Ramos (cell line): ENCODE measurements around the gene NEUROD2.
"Not testable (repeated sequence)": the region's sequence is repeated elsewhere in the genome, so short reads cannot be mapped to it uniquely, and the experiment has no call there.

Experiments used
- in situ Hi-C: fragments of 300-500 bp; cut with MboI; formaldehyde crosslinking; loops from one replicate; pipeline ENCODE4 v1.14.3; 2022; ENCODE audit warnings: low sequenced_read_pairs; ENCODE audit not compliant: unreplicated experiment

Gene NEUROD2

DNA sequence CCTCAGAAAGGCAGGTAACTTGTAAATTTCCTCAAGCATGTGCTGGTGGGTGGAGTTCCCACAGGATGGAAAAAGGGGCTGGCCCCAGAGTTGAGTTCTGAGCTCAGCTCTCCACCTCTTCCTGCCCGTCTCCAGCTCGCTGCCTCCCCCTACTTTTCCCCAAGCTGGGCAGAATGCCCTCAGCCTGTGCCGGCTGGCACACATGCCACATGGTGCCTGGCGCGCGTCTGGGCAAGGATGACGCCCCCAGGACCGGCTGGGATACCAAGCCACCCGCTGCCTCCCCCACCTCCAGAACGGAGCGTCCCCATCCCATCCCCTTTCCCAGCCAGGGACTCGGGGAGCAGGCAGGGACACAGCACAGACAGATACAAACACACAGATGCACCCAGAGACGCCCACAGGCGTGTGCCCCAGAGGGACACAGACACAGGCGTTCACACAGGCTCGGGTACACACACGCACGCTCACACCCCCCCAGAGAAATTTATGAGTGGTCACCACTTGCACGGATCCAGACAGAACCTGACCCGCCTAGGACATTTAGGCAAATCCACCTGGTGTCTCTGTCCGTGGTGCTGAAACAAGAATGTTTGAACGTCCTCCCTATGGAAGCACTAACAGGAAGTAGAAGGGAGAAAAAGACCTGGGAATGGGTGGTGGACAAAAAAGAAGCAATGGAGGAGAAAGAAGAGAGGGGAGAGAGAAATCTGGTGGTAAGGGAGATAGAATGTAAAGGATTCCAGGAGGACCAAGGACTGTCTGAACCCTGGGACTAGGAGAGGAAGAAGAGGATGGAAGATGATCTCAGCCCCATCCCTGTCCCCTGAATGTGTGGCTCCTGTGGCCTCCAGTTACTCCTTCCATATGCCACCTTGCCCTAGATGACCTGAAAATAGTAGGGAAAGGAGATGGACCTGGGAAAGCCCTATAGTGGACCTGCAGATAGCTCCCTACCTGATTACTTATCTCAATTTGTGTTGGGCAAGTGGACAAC, 15.5 kb downstream of the NEUROD2 start:
- in situ Hi-C loops = no loop called here

DNA sequence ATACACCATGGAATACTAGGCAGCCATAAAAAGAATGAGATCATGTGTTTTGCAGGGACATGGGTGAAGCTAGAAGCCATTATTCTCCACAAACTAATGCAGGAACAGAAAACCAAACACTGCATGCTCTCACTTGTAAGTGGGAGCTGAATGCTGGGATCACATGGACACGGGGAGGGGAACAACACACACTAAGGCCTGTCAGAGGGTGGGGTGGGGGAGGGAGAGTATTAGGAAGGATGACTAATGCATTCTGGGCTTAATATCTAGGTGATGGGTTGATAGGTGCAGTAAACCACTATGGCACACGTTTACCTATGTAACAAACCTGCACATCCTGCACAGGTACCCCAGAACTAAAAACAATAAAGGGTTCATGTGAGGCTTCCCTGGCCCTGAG, 17.5 kb downstream of the NEUROD2 start:
- in situ Hi-C loops = not testable (repeated sequence)

DNA sequence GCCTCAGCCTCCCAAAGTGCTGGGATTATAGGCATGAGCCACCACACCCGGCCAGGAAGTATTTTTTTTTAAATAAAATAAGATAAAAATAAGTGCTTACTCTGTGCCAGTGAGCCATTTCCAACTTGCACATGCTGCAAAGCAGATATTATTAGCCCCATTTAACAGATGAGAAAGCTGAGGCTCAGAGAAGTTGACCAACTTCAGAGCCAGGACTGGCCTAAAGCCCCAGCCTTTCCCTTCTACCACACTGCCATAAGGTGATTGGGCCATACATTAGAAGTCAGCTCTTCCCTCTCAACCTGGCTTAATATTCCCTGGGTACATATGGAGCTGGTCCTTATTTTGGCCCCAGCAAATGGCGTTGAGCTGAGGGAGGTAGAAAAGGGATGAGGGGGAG, 25.1 kb downstream of the NEUROD2 start:
- in situ Hi-C loops = no loop called here

DNA sequence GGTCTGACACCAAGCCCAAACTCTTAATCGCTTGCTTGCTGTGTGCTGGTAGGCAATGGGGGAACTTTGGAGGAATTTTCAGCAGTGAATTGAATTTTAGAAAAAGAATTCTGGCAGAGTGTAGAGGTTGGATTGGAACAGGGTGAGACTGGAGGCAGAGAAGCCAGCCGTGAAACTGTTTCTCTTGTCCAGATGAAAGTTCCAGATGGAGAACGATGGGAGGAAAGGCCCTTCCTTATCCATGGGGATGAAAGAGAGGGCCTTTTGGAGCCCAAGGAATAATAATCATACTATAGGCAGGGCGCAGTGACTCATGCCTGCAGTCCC, 26.0 kb downstream of the NEUROD2 start:
- in situ Hi-C loops = no loop called here

DNA sequence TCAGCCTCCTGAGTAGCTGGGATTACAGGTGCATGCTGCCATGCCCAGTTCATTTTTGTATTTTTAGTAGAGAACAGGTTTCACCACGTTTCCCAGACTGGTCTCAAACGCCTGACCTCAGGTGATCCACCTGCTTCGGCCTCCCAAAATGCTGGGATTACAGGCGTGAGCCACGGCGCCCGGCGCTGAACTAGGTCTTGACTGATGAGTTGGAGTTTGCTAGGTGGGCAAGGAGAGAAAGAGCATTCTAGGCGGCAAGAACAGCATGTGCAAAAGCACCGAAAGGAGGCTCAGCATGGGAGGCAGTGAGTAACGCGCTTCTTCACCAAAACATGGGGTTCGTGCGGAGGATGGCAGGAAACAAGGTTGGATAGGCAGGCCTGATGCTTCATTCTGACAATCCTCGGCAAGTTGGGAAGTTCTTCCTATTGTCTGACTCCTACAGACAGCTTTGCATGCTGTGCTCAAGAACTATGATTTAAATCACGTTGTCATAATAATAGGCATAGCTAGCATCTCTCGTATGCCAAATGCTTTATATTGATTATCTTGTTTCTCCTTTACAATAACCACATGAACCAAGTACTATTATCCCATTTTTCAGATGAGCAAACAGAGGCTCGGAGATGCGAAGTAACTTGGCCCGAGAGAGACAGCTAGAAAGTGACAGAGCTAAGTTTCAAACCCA, 26.5 kb downstream of the NEUROD2 start:
- in situ Hi-C loops = no loop called here

DNA sequence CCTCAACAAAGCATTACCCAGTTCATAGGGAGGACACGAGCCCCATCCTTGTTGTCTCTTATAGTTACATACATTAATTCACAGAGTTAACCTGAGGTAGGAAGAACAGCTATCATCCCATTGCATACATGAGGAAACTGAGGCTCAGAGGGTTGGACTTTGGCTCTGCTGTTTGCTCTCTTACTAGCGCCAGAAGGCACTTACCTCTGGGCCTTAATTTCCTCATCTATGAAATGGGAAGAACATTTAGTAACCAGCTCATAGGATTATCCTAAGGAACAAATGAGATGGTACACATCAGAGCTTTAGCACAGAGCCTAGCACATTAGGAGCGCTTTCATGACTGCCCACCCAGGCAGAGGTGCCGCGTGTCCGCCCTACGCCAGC, 27.6 kb downstream of the NEUROD2 start:
- in situ Hi-C loops = no loop called here

DNA sequence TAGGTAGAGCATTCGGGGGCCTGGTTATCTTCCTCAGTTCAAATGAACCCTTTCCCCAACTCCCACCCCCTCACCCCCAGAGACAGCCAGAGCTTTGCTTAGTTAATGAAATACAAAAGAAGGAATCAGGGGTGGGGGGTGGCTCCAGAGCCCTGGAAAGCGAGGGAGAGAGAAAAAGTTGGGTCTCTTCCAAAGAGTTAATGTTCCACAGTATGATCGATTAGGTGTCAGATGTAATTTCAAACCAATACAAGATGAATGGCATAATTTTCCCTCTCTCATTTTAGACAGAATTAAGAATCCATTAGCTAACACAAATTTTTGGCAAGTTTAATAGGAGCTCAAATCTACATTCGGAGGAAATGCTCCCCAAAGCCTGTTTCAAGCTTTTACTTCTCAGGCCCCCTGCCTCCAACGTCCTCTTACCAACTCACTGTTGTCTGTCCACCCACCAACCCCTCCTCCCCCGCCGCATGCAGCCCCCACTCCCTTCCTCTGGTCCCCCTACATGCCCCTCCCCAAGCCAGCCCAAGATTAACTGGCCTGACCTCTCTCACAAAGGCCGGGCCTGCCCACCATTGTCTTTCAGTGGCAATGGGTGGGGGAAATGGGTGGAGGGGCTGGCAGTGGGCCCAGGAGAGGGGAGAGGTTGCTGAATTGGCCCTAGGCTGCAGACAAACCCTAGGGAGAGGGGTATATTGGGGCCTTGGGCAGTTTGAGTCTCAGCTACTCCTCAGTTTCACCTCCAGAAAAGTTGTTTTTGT, 28.2 kb downstream of the NEUROD2 start:
- in situ Hi-C loops = no loop called here

DNA sequence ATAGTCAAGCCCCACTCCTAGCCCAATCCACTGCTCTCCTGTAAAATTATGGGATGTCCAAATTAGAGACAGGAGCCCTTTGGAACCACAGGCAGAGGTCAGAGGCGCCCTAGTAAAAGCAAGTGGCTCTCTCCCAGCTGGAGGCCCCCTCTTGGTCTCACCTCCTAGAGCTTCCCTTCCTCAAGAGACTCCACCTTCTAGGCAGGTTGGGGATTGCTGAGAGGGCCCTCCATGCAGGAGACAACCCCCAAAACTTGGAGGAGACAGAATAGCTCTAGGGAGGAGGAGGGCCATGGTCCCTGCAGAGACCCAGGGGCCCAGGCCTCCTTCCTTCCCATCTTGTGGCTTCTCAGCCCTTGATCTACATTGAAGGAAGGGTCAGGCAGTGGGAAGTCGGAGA, 29.4 kb downstream of the NEUROD2 start:
- in situ Hi-C loops = no loop called here

DNA sequence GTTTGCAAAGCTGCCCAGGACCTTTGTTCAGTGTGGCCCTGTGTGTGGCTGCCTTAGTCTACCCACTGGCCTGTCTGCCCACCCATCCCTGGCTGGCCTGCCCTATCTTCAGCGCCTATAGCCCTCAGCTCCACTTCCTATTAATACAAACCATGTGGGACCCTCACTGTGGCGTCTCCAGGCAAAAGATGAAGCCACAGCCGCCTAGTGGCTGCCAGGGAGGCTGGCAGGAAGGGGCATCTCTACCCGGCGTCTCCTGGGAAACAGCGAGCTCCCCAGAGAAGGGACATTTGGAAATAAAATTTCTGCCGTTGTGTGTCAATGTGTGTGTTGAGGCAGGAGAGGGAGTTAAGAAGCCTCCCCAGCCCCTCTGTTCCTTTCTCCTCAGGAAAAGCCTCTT, 31.5 kb downstream of the NEUROD2 start:
- in situ Hi-C loops = no loop called here

DNA sequence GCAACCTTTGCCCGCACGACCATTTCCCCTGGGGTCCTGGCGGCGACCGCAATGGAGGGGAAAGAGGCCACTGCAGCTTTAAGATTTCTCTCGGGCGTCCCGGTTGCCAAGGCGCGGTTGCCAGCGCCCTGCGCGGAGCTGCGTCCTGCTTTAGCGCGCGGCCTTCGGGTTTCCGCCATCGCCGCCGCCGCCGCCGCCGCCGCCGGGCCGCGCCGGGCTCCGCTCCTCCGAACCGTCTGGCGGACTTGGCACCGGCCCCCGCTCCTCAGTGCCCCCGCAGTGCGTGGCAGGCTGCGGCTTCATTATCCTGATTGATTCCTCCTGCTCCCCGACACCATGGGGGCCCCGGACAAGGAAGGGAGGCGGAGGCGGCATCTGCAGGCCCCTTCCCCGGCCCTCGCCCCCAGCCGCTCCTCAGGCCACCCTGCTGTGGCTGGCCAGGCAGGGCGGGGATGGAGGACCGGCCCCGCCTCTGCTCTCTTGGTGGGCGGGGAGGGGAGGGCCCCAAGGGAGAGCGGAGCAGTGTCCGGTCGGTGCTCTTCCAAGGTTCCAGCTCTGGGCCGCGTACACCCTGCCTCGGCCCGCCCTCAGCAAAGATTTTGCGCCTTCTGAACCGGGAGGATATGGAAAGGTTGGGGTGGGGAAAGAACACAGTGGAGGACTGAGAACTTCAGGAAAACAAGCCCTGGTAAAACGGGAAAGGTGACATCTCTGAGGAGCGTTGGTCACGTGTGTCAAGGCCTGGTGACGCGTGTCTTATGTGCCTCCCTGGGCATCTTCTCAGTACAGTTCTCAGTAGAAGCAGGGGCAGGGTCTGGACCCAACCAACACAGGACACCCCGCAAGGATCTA, 34.0 kb downstream of the NEUROD2 start:
- in situ Hi-C loops = no loop called here

DNA sequence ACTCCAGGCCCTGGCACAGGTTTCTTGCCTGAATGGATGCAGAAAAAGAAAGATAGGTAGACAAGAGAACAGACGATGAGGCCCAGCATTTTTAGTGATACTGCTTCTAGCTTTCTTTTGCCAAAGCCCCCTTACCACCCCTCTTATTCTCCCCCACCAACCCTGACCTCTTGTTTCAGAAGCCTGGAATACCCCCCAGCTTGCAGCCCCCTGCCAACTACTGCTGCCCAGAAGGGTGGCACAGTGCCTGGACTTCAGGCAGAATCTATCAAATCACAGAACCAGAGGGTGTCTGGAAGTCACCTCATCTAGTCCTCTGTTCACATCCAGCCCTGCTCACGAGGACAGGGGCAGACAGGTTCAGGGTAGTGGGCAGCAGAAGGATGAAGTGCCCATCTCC, 35.6 kb downstream of the NEUROD2 start:
- in situ Hi-C loops = no loop called here

DNA sequence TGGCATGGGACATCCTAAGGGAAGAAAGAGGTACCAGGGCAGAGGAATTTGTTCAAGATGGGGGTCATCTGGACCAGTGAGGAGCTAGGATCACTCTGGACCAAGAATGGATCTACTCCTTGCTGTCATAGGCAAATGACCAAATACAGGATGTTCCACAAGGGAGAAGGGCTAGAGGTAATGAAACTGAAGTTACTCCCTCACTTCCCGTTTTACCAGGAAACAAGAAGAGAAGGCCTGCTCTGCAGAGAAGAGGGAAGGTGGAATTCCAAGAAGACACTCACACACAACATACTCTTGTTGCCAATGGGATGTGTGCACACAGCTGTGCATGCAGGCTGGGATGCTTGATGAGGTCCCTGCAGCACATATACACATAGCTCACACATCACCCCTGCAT, 38.6 kb downstream of the NEUROD2 start:
- in situ Hi-C loops = no loop called here

DNA sequence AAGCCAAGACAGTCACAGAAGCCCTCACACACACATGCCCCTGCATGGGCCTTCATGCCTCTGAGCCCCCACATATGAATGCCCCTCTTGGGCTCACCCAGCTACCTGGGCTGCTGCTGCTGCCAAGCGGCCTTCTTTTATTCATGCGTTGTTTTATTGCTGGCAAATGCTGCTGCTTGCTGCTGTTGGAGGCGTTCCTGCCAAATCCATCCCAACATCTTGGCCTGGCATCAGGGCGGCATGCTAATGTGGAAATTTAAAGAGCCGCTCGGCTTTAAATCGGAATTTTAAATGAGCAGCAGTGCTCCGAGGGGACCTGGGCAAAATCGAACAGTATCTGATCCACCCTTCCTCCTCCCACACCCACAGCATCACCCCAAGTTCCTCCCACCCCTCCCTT, 39.0 kb downstream of the NEUROD2 start:
- in situ Hi-C loops = no loop called here

DNA sequence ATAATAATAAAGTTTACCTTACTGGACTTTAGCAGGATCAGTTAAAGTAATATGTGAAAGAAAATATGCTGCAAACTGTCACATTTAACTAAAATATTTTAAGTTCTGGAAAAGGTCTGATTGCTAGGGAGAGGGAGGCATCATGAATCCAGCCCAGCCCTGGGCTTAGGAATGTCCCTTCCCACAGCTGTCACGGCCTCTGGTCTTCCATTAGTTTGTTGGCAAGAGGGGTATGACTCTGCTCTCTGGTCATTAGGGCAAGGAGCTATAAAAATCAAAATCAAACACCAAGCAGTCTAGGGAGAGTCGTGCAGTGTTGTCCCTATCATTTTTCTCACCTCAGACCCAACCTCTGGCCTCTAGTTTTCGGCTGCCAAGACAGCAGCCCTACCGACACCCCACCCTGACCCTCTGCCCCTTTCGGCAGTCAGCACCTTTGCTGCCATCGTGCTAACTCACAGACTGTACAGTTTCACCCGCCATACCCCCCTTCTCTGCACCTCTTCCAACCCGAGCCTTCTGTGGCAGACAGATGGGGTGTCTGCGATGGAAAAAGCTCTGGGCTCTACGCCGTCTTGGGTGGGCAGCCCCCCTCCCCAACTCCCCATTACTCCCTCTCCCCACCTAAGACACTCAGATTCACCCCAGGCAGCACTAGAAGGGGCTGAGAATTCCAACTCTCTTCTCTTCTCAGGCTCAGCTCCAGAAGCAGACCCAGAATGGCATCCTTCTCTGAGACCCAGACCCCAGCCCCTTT, 41.4 kb downstream of the NEUROD2 start:
- in situ Hi-C loops = no loop called here

DNA sequence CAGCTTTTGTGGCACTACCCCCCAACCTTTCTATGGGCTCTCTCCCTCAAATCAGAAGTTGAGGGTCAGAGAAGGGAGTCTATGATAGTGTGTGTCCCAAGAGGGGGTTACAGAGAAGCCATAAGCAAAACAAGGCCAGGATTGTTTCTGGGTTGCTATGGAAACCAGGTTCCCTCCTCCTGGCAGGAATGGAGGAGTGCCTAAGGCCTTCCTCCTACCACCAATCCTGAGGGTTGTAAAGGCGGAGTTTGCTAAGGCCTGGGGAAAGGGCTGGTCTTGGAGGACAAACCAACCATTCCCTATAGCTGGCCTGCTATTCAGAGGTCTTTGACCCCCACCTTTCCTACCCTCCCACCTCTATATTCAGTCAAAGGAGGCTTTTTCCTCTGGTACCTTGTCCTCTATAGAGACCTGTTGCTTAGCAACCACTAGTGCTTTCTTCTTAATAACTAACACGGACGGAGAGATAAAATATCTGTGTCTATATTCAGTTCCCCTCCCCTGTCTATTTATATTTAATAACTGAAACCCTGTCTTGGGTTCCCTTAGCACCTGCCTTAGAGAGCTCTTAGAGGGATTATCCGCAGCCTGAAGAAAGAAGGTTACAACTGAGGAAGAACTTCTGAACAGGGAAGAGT, 43.4 kb downstream of the NEUROD2 start:
- in situ Hi-C loops = no loop called here

DNA sequence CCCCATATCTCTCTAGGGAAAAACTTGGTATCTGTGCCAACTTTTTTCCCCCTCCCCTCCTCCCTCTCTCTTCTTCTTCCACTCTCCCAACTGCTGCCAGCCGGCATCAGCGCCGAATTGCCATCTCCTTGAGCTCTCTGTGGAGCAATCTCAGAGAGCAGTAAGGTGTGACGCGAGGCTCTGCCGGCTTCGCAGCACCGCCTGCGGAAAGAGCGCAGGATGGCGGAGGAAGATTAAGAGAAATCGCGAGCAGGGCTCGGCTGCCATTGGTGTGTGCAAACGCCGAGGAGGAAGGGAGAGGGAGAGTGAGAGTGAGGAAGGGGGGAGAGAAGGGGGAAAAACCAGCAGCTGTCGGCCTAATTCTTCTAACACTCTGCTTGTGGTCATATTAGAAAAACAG, 44.2 kb downstream of the NEUROD2 start:
- in situ Hi-C loops = no loop called here

DNA sequence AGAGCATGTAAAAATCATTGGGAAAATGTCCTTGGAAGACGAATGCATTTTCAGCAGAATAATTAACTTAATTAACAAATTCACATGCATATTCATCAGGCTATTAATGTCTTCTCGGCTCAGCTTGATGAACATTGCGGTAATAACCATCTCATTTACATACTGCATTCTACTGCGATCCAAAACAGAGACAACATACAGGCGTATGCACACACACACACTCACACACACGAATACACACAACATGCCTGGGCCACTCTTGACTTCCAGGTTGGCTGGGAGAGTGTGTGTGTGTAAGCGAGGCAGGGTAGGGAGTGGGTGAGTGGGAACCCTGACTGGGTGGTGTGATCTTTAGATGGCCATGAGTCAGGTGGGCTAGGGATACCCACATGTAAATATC, 44.7 kb downstream of the NEUROD2 start:
- in situ Hi-C loops = no loop called here

DNA sequence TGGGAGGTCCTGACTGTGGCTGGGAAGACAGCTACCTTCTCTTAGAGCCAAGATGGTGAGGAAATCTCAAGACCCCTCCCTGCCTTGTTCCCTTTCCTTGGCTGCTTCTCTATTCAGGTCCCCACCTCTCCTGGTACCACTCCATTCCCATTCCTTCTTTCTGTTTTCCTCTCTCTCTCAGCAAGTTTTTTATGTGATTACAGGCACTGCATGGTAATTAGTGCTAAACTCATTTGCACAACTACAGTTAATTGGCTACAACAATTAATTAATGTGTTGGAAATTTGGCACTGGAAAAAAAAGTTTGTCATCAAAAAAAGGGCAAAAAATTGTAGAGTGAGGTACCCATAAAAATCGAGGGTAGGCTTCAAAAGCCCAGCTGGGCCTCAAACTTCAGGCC, 45.3 kb downstream of the NEUROD2 start:
- in situ Hi-C loops = no loop called here

DNA sequence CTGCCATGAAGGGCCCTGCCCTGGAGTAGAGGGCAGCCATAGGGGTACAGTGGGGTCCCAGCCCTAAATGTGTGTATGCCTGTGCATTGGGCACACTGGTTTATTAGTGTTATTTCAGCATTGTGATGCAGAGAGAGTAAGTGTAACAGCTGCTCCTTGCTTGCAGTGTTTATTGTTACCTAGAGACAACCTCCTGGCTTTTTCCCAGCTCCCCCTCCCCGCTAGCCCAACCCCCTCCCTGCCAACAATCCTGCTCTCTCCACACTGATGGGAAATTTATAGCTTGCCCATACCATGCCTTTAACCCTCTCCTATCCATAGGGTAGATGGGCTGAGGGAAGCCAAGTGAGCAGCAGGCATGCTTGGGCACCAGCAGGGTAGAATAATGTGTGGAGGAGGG, 51.3 kb downstream of the NEUROD2 start:
- in situ Hi-C loops = no loop called here
